H1 (cell line): ENCODE data around the gene CEBPG. TPM values are rescaled to one million over a fixed set of nuclear protein-coding genes. Genes with fewer than 3 reads are reported as not detected.

Experiments
- CTCF ChIA-PET: fragments of 300-600 bp; sonication (Branson Sonifier 250); formaldehyde crosslinking; loops from one replicate; lab custom pipeline; 2021; ENCODE audit not compliant: partially characterized antibody; lab: Charles Lee
- POLR2A ChIA-PET: fragments of 300-600 bp; sonication (Branson Sonifier 250); formaldehyde crosslinking; loops from one replicate; lab custom pipeline; 2021; ENCODE audit warnings: inconsistent platforms; ENCODE audit not compliant: partially characterized antibody; lab: Charles Lee
- DNase-seq, 2 experiments: peaks; one replicate each; pipeline versions ENCODE4 v3.0.0 to v3.0.0-alpha.2; 2010 to 2022; ENCODE audit warnings: low spot score in 2 of 2, low read depth in 1 of 2, mixed read lengths in 1 of 2
- FAIRE-seq: peaks from 2 replicates; lab custom pipeline; 2011; peaks lifted over from hg19 to GRCh38; lab: Jason Lieb, UNC
- H2AFZ ChIP-seq: 2 replicates; pipeline ENCODE4 v1.8.1; 2012; ENCODE audit warnings: low read length, inconsistent platforms
- H2AK5ac ChIP-seq: 2 replicates; pipeline ENCODE4 v1.6.1; 2013; ENCODE audit warnings: low read depth, low read length
- H2BK120ac ChIP-seq: replicated peaks from 2 replicates; pipeline ENCODE3; 2013; ENCODE audit warnings: low read depth, low read length, inconsistent platforms
- H2BK12ac ChIP-seq: 2 replicates; pipeline ENCODE4 v1.6.1; 2013; ENCODE audit warnings: low read depth, low read length
- H2BK15ac ChIP-seq: 2 replicates; pipeline ENCODE4 v1.6.1; 2013; ENCODE audit warnings: low read length
- H2BK20ac ChIP-seq: 2 replicates; pipeline ENCODE4 v1.6.1; 2013; ENCODE audit warnings: low read length
- H2BK5ac ChIP-seq: 2 replicates; pipeline ENCODE4 v1.6.1; 2013; ENCODE audit warnings: low read depth, low read length
- H3K14ac ChIP-seq: 2 replicates; pipeline ENCODE4 v1.6.1; 2013; ENCODE audit warnings: inconsistent platforms; ENCODE audit not compliant: insufficient read length
- H3K18ac ChIP-seq: 2 replicates; pipeline ENCODE4 v1.6.1; 2013; ENCODE audit warnings: low read length; ENCODE audit errors: extremely low read depth
- H3K23ac ChIP-seq: 2 replicates; pipeline ENCODE4 v1.6.1; 2013; ENCODE audit warnings: inconsistent platforms; ENCODE audit not compliant: insufficient read length
- H3K23me2 ChIP-seq: 2 replicates; pipeline ENCODE4 v1.6.1; 2013; ENCODE audit warnings: low read depth, low read length
- H3K27ac ChIP-seq: 2 replicates; pipeline ENCODE4 v1.6.1; 2011; ENCODE audit warnings: low read depth, low read length, inconsistent platforms
- H3K27me3 ChIP-seq, 4 experiments: replicated peaks in 1 of 4; 1 replicate in 1 of 4; 2 replicates in 3 of 4; pipeline versions ENCODE4 v1.6.1 to v1.8.1; 2011 to 2013; ENCODE audit warnings: low read length in 3 of 4, mild to moderate bottlenecking in 3 of 4, inconsistent platforms in 2 of 4, mixed read lengths in 2 of 4, moderate library complexity in 1 of 4; ENCODE audit not compliant: control insufficient read depth in 3 of 4, insufficient read depth in 3 of 4; ENCODE audit errors: extremely low read depth in 1 of 4
- H3K36me3 ChIP-seq, 4 experiments: 2 replicates each; pipeline versions ENCODE4 v1.6.1 to v1.8.1; 2011 to 2013; ENCODE audit warnings: mild to moderate bottlenecking in 4 of 4, low read length in 3 of 4, moderate library complexity in 2 of 4, control low read depth in 1 of 4, inconsistent platforms in 1 of 4; ENCODE audit not compliant: insufficient read depth in 4 of 4, control insufficient read depth in 2 of 4
- H3K4ac ChIP-seq: replicated peaks from 2 replicates; pipeline ENCODE3; 2013; ENCODE audit warnings: low read length, low read depth, mixed read lengths, inconsistent platforms; ENCODE audit not compliant: insufficient read length
- H3K4me1 ChIP-seq, 4 experiments: replicated peaks in 1 of 4; 1 replicate in 1 of 4; 2 replicates in 3 of 4; pipeline versions ENCODE4 v1.6.1 to v1.8.1; 2011 to 2013; ENCODE audit warnings: low read length in 3 of 4, inconsistent platforms in 2 of 4, mixed read lengths in 1 of 4; ENCODE audit not compliant: insufficient read depth in 4 of 4, control insufficient read depth in 3 of 4
- H3K4me2 ChIP-seq, 2 experiments: 2 replicates each; pipeline versions ENCODE4 v1.6.1 to v1.8.1; 2011 to 2013; ENCODE audit warnings: low read depth in 2 of 2, low read length in 2 of 2, control low read depth in 1 of 2, inconsistent platforms in 1 of 2, mild to moderate bottlenecking in 1 of 2; ENCODE audit not compliant: insufficient read depth in 1 of 2
- H3K4me3 ChIP-seq, 4 experiments: fragments of 200-600, 300-600 bp in 1 of 4; sonication (generic), shearing (Covaris generic), sonication (Bioruptor Twin) in 1 of 4; 2 replicates each; pipeline versions ENCODE4 v1.5.1 to v1.8.1; 2011 to 2016; ENCODE audit warnings: low read length in 4 of 4, low read depth in 3 of 4, control low read depth in 2 of 4, inconsistent platforms in 2 of 4, mild to moderate bottlenecking in 2 of 4, mixed read lengths in 1 of 4, moderate library complexity in 1 of 4; ENCODE audit not compliant: insufficient read depth in 2 of 4; ENCODE audit errors: extremely low read depth in 1 of 4
- H3K56ac ChIP-seq: replicated peaks from 2 replicates; pipeline ENCODE3; 2013; ENCODE audit warnings: low read depth, mild to moderate bottlenecking, mixed read lengths, low read length, inconsistent platforms; ENCODE audit not compliant: insufficient read length
- H3K79me1 ChIP-seq: 2 replicates; pipeline ENCODE4 v1.6.1; 2013; ENCODE audit warnings: low read depth, low read length, control low read depth
- H3K79me2 ChIP-seq, 2 experiments: 2 replicates each; pipeline versions ENCODE4 v1.6.1 to v1.8.1; 2012 to 2013; ENCODE audit warnings: low read length in 2 of 2, mild to moderate bottlenecking in 2 of 2, inconsistent platforms in 1 of 2; ENCODE audit not compliant: insufficient read depth in 2 of 2, control insufficient read depth in 1 of 2
- H3K9ac ChIP-seq, 4 experiments: replicated peaks in 1 of 4; 1 replicate in 1 of 4; 2 replicates in 3 of 4; pipeline versions ENCODE4 v1.6.1 to v1.8.1; 2011 to 2013; ENCODE audit warnings: low read depth in 3 of 4, low read length in 3 of 4, control low read depth in 2 of 4, mild to moderate bottlenecking in 2 of 4, moderate library complexity in 2 of 4, inconsistent platforms in 1 of 4; ENCODE audit errors: extremely low read depth in 1 of 4
- H3K9me3 ChIP-seq, 2 experiments: 2 replicates each; pipeline versions ENCODE4 v1.6.1 to v1.8.1; 2012 to 2013; ENCODE audit warnings: mild to moderate bottlenecking in 2 of 2, moderate library complexity in 2 of 2, control low read depth in 1 of 2, inconsistent platforms in 1 of 2, low read depth in 1 of 2, low read length in 1 of 2, mixed read lengths in 1 of 2; ENCODE audit not compliant: insufficient read depth in 2 of 2
- H4K20me1 ChIP-seq, 2 experiments: replicated peaks in 1 of 2; 2 replicates each; pipeline versions ENCODE3 to v1.8.1; 2011 to 2013; ENCODE audit warnings: inconsistent platforms in 2 of 2, low read length in 2 of 2, mild to moderate bottlenecking in 1 of 2; ENCODE audit not compliant: insufficient read depth in 2 of 2, control insufficient read depth in 1 of 2
- H4K5ac ChIP-seq: 2 replicates; pipeline ENCODE4 v1.6.1; 2013; ENCODE audit warnings: low read length, low read depth, mixed read lengths, inconsistent platforms; ENCODE audit not compliant: insufficient read length
- H4K8ac ChIP-seq: 2 replicates; pipeline ENCODE4 v1.8.0; 2013; ENCODE audit warnings: mild to moderate bottlenecking, moderate library complexity, low read length, inconsistent platforms; ENCODE audit not compliant: insufficient read depth; ENCODE audit errors: extremely low read depth
- H4K91ac ChIP-seq: replicated peaks from 2 replicates; pipeline ENCODE3; 2013; ENCODE audit warnings: low read length, mixed read lengths, inconsistent platforms; ENCODE audit not compliant: insufficient read length
- WGBS, 2 experiments: shearing (Covaris generic) in 1 of 2; methylation state at CpG; one replicate each; pipeline versions ENCODE4 v1.1.6 to v1.1.7; 2013 to 2015; ENCODE audit warnings: low lambda C conversion rate in 2 of 2, mixed read lengths in 2 of 2, inconsistent platforms in 1 of 2, low coverage in 1 of 2, missing lambda C conversion rate in 1 of 2; ENCODE audit not compliant: insufficient replicate concordance in 2 of 2, insufficient coverage in 1 of 2, insufficient read length in 1 of 2; ENCODE audit errors: extremely low coverage in 1 of 2, missing lambda C conversion rate in 1 of 2; 5-methylcytosine and 5-hydroxymethylcytosine counted together
- polyA plus RNA-seq, 7 experiments: library from polyadenylated mRNA; depleted of rRNA in 3 of 7; stranded (reverse) in 5 of 7; unstranded in 2 of 7; fragments of >200 nt in 5 of 7; fragments of 200-250 nt in 2 of 7; gene quantifications; 1 replicate in 5 of 7; 2 replicates in 1 of 7; 4 replicates in 1 of 7; pipeline versions ENCODE4 v1.2.1 to v1.2.3, GENCODE V29; 2011 to 2013; ENCODE audit warnings: missing spikeins in 2 of 7, mixed read lengths in 2 of 7
- total RNA-seq: library from RNA; stranded (reverse); fragmentation: NEBNext Ultra II Directional; extraction: Animal tissue kit (Norgen Biotek cat#: 25700); gene quantifications from 2 replicates; pipeline ENCODE4 v1.2.1, GENCODE V29; 2021

The CEBPG gene
- total and polyA plus RNA-seq, 2 of the 8 experiments (the other 6 are each of a cell fraction or from before 2014, with no cell fraction given) = 12.3 to 35.4 TPM

GRCh38 chr19:33343301-33343700 lies 30.2 kb upstream of the CEBPG start:
- no peak overlapping the region for H2BK15ac ChIP-seq
- FAIRE-seq (no peak), DNase-seq (no peak)
- H4K91ac ChIP-seq = no peak overlapping the region
- no peak overlapping the region for H2BK12ac ChIP-seq
- H3K4me1 ChIP-seq = no peaks in the 10 kb centered on the region; a peak in 1 of 7 replicates
- no peaks in the 10 kb centered on the region for H3K9me3 ChIP-seq
- CTCF ChIA-PET = interaction anchor here (0.7 kb wide), 1 partner anchor 102 kb away, joined by 4 read pairs; no protein-coding TSS in a partner anchor
- H2BK5ac ChIP-seq = no peak overlapping the region
- POLR2A ChIA-PET = interaction anchor here (1.1 kb wide), 1 partner anchor 35 kb away, joined by 3 read pairs; no protein-coding TSS in a partner anchor
- H3K14ac ChIP-seq = no peak overlapping the region
- no peak overlapping the region for H3K18ac ChIP-seq
- H4K20me1 ChIP-seq = no peaks in the 10 kb centered on the region
- no peak overlapping the region for H3K4me3 ChIP-seq
- no peaks in the 10 kb centered on the region for H3K79me1 ChIP-seq
- H4K8ac ChIP-seq = no peak overlapping the region
- H3K4ac ChIP-seq = no peak overlapping the region
- H3K4me2 ChIP-seq = no peak overlapping the region
- no peak overlapping the region for H3K9ac ChIP-seq
- no peak overlapping the region for H3K27ac ChIP-seq
- no peak overlapping the region for H3K23ac ChIP-seq
- no peaks in the 10 kb centered on the region for H3K36me3 ChIP-seq
- 85% methylated on average over 2 of the region's 2 CpGs; no CpG with 5 or more reads in 1 of the 2 experiments for WGBS, 2 experiments
- H2BK120ac ChIP-seq = no peak overlapping the region
- H2BK20ac ChIP-seq = no peak overlapping the region
- H3K23me2 ChIP-seq = no peaks in the 10 kb centered on the region; the same call in 1 of the 2 replicates
- H4K5ac ChIP-seq = no peak overlapping the region
- no peak overlapping the region for H2AFZ ChIP-seq
- no peak overlapping the region for H2AK5ac ChIP-seq
- H3K27me3 ChIP-seq = 0 out of 7 replicates have a peak, but pooled peaks cover 0 to 3% (median 0%) of the 10 kb centered on the region in 4 experiments
- no peak overlapping the region for H3K56ac ChIP-seq
- no peaks in the 10 kb centered on the region for H3K79me2 ChIP-seq
